Left ventricle myocardium inferior (tissue), 1 donor: ENCODE data around the gene ARFIP2. TPM values are rescaled to one million over a fixed set of nuclear protein-coding genes. Genes with fewer than 3 reads are reported as not detected.

Source experiments
- DNase-seq: peaks from one replicate; pipeline ENCODE4 v3.0.0-alpha.2; 2020
- H3K27ac ChIP-seq: fragments of 200-600 bp; replicated peaks from 2 replicates; pipeline ENCODE4 v1.8.0; 2021
- H3K27me3 ChIP-seq: fragments of 200-600 bp; 2 replicates; pipeline ENCODE4 v1.8.0; 2021; ENCODE audit warnings: low read depth
- H3K36me3 ChIP-seq: fragments of 200-600 bp; 2 replicates; pipeline ENCODE4 v1.8.0; 2021
- H3K4me1 ChIP-seq: fragments of 200-600 bp; 2 replicates; pipeline ENCODE4 v1.8.0; 2021
- H3K4me3 ChIP-seq: fragments of 200-600 bp; 2 replicates; pipeline ENCODE4 v1.8.0; 2021; ENCODE audit warnings: mild to moderate bottlenecking, moderate library complexity
- H3K9me3 ChIP-seq: fragments of 200-600 bp; replicated peaks from 2 replicates; pipeline ENCODE4 v1.8.0; 2021
- CTCF ChIP-seq: fragments of 200-600 bp; IDR thresholded peaks from 2 replicates; pipeline ENCODE4 v1.8.0; 2021; ENCODE audit warnings: antibody characterized with exemption, mild to moderate bottlenecking, borderline replicate concordance
- intact Hi-C: fragments of 100-400 bp; cut with micrococcal nuclease; formaldehyde crosslinking; loops from one replicate; pipeline ENCODE4 v1.11.0; 2022
- total RNA-seq: library from RNA; stranded (reverse); fragmentation: NEBNext Ultra II Directional; extraction: Animal tissue kit (Norgen Biotek cat#: 25700); gene quantifications from one replicate; pipeline ENCODE4 v1.2.1, GENCODE V29; 2021
- donor health status: DM: no; HTN: yes; CAD: no; lungs with severe emphysema.

Gene ARFIP2
- total RNA-seq, 1 donor from 2014 or later, result 16.1 TPM

- no peak overlapping the region for H3K4me3 ChIP-seq
- peaks cover 28% of the 10 kb centered on the region for H3K36me3 ChIP-seq
- peak overlapping the region; percentile 91 for H3K27ac ChIP-seq
- DNase-seq, result no peak
- intact Hi-C loops, result no loop called here
- peaks cover 32% of the 10 kb centered on the region for H3K4me1 ChIP-seq
- H3K27me3 ChIP-seq, result no peaks in the 10 kb centered on the region
- no peaks in the 10 kb centered on the region for H3K9me3 ChIP-seq
- no peak for TF ChIP-seq CTCF
Measured at GRCh38 chr11:6474806-6475500, 6.2 kb downstream of the ARFIP2 start.

- intact Hi-C loops, result no loop called here
- DNase-seq, result no peak
- H3K27ac ChIP-seq, result peak overlapping the region; percentile 91
- H3K36me3 ChIP-seq, result peaks cover 28% of the 10 kb centered on the region
- peak overlapping the region; percentile 90 for H3K4me3 ChIP-seq
- H3K27me3 ChIP-seq, result no peaks in the 10 kb centered on the region
- peaks cover 31% of the 10 kb centered on the region for H3K4me1 ChIP-seq
- no peaks in the 10 kb centered on the region for H3K9me3 ChIP-seq
- TF ChIP-seq CTCF, result no peak
Measured at GRCh38 chr11:6474413-6474792, 6.7 kb downstream of the ARFIP2 start.

GRCh38 chr11:6473451-6474412 is 7.4 kb downstream of the ARFIP2 start, which contains the start of gene TRIM3:
Gene TRIM3 (minus strand): TSS chr11:6473941. CDS start chr11:6465695, 8,246 bp downstream.
- Histone ChIP-seq H3K4me1 (peaks cover 36% of the 10 kb centered on the region), H3K27ac (peak within 1 kb of the TSS; percentile 91), H3K9me3 (no peaks in the 10 kb centered on the region), H3K4me3 (peak within 1 kb of the TSS; percentile 90), H3K27me3 (no peaks in the 10 kb centered on the region), H3K36me3 (peaks cover 23% of the 10 kb centered on the region)
- DNase-seq, result peak; percentile 96
- no peak for TF ChIP-seq CTCF
- intact Hi-C loops, result no loop called here

- peaks cover 15% of the 10 kb centered on the region for H3K36me3 ChIP-seq
- H3K9me3 ChIP-seq, result no peaks in the 10 kb centered on the region
- H3K27ac ChIP-seq, result peak overlapping the region; percentile 91
- peak overlapping the region; percentile 90 for H3K4me3 ChIP-seq
- intact Hi-C loops, result no loop called here
- no peaks in the 10 kb centered on the region for H3K27me3 ChIP-seq
- peaks cover 39% of the 10 kb centered on the region for H3K4me1 ChIP-seq
- TF ChIP-seq CTCF, result no peak
- no peak for DNase-seq
Measured at GRCh38 chr11:6472934-6473333, 8.2 kb downstream of the ARFIP2 start.

- Histone ChIP-seq H3K36me3 (peaks cover 10% of the 10 kb centered on the region), H3K4me1 (peaks cover 35% of the 10 kb centered on the region), H3K27me3 (no peaks in the 10 kb centered on the region), H3K27ac (peak overlapping the region; percentile 75), H3K4me3 (no peak overlapping the region), H3K9me3 (no peaks in the 10 kb centered on the region)
- intact Hi-C loops, result no loop called here
- TF ChIP-seq CTCF, result no peak
- DNase-seq, result no peak
Measured at GRCh38 chr11:6469599-6469998, 11.5 kb downstream of the ARFIP2 start.
